HCT116 (cell line): ENCODE measurements around the gene HERPUD2. TPM values are rescaled to one million over a fixed set of nuclear protein-coding genes. Genes with fewer than 3 reads are reported as not detected.

ENCODE experiments used
- ATAC-seq: fragments of 200-7000 bp; cut with Tn5 transposase; 2 replicates; pipeline ENCODE4 v1.9.1; 2020; ENCODE audit warnings: mild to moderate bottlenecking, moderate library complexity
- BruUV-seq: library from RNA; stranded (reverse); fragments of 400-500 nt; replicated peaks from 2 replicates; lab custom pipeline; 2021; lab: Mats Ljungman, UMichigan
- CTCF ChIA-PET: fragments of 300-600 bp; sonication (Branson Sonifier 250); formaldehyde crosslinking; loops from one replicate; lab custom pipeline; 2021; ENCODE audit warnings: antibody characterized with exemption; lab: Charles Lee
- POLR2A ChIA-PET: fragments of 300-600, 350-600 bp; sonication (Branson Sonifier 250); formaldehyde crosslinking; loops from one replicate; lab custom pipeline; 2021; ENCODE audit warnings: antibody characterized with exemption; lab: Charles Lee
- RAD21 ChIA-PET, 2 experiments: fragments of 300-600 bp; sonication (Branson Sonifier 250); formaldehyde crosslinking; loops; one replicate each; lab custom pipeline; 2023; ENCODE audit warnings: low total read pairs in 2 of 2; ENCODE audit not compliant: uncharacterized antibody in 2 of 2, unreplicated experiment in 2 of 2, low non-redundant PET in 1 of 2; lab: Charles Lee
- DNase-seq: peaks from one replicate; pipeline ENCODE4 v3.0.0-alpha.2; 2010; ENCODE audit warnings: low read depth, low spot score
- H2AFZ ChIP-seq: fragments of 200-600 bp; shearing (Covaris generic), sonication (generic); 2 replicates; pipeline ENCODE4 v1.6.1; 2017; ENCODE audit warnings: low read depth, mixed run types, mixed read lengths, antibody characterized with exemption, low read length; ENCODE audit not compliant: poor library complexity, severe bottlenecking
- H3K27ac ChIP-seq: 2 replicates; pipeline ENCODE4 v1.5.1; 2012; ENCODE audit warnings: low read depth, low read length
- H3K27me3 ChIP-seq: fragments of 200-600 bp; sonication (generic); 2 replicates; pipeline ENCODE4 v1.6.1; 2016; ENCODE audit warnings: mixed run types, low read length, mixed read lengths; ENCODE audit not compliant: insufficient read depth
- H3K36me3 ChIP-seq, 2 experiments: fragments of 200-500 bp in 1 of 2; fragments of 200-600 bp in 1 of 2; sonication (Bioruptor generic) in 1 of 2; sonication (generic) in 1 of 2; 2 replicates each; pipeline versions ENCODE4 v1.5.1 to v1.6.1; 2014 to 2016; ENCODE audit warnings: low read length in 2 of 2, inconsistent platforms in 1 of 2, mixed read lengths in 1 of 2, mixed run types in 1 of 2; ENCODE audit not compliant: insufficient read depth in 2 of 2, control insufficient read depth in 1 of 2
- H3K4me1 ChIP-seq, 2 experiments: fragments of 200-600 bp in 1 of 2; sonication (generic) in 1 of 2; 2 replicates each; pipeline versions ENCODE4 v1.5.1 to v1.6.1; 2012 to 2017; ENCODE audit warnings: low read length in 2 of 2, inconsistent platforms in 1 of 2, mild to moderate bottlenecking in 1 of 2, mixed read lengths in 1 of 2, mixed run types in 1 of 2, moderate library complexity in 1 of 2; ENCODE audit not compliant: insufficient read depth in 2 of 2, control insufficient read depth in 1 of 2
- H3K4me2 ChIP-seq: fragments of 200-600 bp; sonication (generic); 2 replicates; pipeline ENCODE4 v1.6.1; 2017; ENCODE audit warnings: mixed run types, low read length, mixed read lengths
- H3K4me3 ChIP-seq, 2 experiments: fragments of 200-600 bp in 1 of 2; sonication (generic) in 1 of 2; replicated peaks in 1 of 2; 2 replicates each; pipeline ENCODE4 v1.5.1; 2011 to 2016; ENCODE audit warnings: low read length in 2 of 2, control low read depth in 1 of 2, low read depth in 1 of 2, mild to moderate bottlenecking in 1 of 2, mixed read lengths in 1 of 2, mixed run types in 1 of 2
- H3K79me2 ChIP-seq: fragments of 200-600 bp; sonication (generic); 2 replicates; pipeline ENCODE4 v1.6.1; 2017; ENCODE audit warnings: mild to moderate bottlenecking, mixed run types, low read length, moderate library complexity, mixed read lengths; ENCODE audit not compliant: insufficient read depth
- H3K9ac ChIP-seq: fragments of 200-600 bp; sonication (generic); 2 replicates; pipeline ENCODE4 v1.6.1; 2016; ENCODE audit warnings: low read length, mixed read lengths
- H3K9me2 ChIP-seq: fragments of 200-600 bp; sonication (generic), shearing (Covaris generic); 2 replicates; pipeline ENCODE4 v1.6.1; 2017; ENCODE audit warnings: mixed run types, mild to moderate bottlenecking, moderate library complexity; ENCODE audit not compliant: insufficient read depth
- H3K9me3 ChIP-seq, 2 experiments: fragments of 200-500 bp in 1 of 2; fragments of 200-600 bp in 1 of 2; sonication (Bioruptor generic) in 1 of 2; sonication (generic) in 1 of 2; 2 replicates each; pipeline ENCODE4 v1.6.1; 2014 to 2017; ENCODE audit warnings: low read length in 2 of 2, mixed read lengths in 2 of 2, inconsistent platforms in 1 of 2, low read depth in 1 of 2, mild to moderate bottlenecking in 1 of 2, mixed run types in 1 of 2, moderate library complexity in 1 of 2; ENCODE audit not compliant: control insufficient read depth in 1 of 2, insufficient read depth in 1 of 2
- H4K20me1 ChIP-seq: fragments of 200-600 bp; sonication (generic), shearing (Covaris generic); 2 replicates; pipeline ENCODE4 v1.6.1; 2017; ENCODE audit warnings: mixed run types, mild to moderate bottlenecking, moderate library complexity; ENCODE audit not compliant: insufficient read depth
- ATF3 ChIP-seq: IDR thresholded peaks from 2 replicates; pipeline ENCODE4 v1.6.1; 2012
- CBX3 ChIP-seq: IDR thresholded peaks from 2 replicates; pipeline ENCODE4 v1.6.1; 2012; ENCODE audit warnings: low read depth
- CTCF ChIP-seq, 3 experiments: fragments of 200-600 bp in 1 of 3; sonication (generic) in 1 of 3; IDR thresholded peaks in 2 of 3; conservative IDR thresholded peaks in 1 of 3; 2 replicates each; pipeline ENCODE4 v1.5.1; 2012 to 2017; ENCODE audit warnings: low read depth in 2 of 3, low read length in 2 of 3, antibody characterized with exemption in 1 of 3, borderline replicate concordance in 1 of 3, control low read depth in 1 of 3, mild to moderate bottlenecking in 1 of 3, mixed read lengths in 1 of 3, mixed run types in 1 of 3, moderate library complexity in 1 of 3; ENCODE audit not compliant: insufficient read depth in 1 of 3
- FOSL1 ChIP-seq: IDR thresholded peaks from 2 replicates; pipeline ENCODE4 v1.6.1; 2012; ENCODE audit warnings: low read depth
- POLR2A ChIP-seq: IDR thresholded peaks from 2 replicates; pipeline ENCODE4 v1.7.0; 2011; ENCODE audit warnings: borderline replicate concordance; ENCODE audit not compliant: insufficient read depth, insufficient read length; ENCODE audit errors: extremely low read depth
- POLR2AphosphoS5 ChIP-seq: IDR thresholded peaks from 2 replicates; pipeline ENCODE4 v1.6.1; 2011; ENCODE audit warnings: mild to moderate bottlenecking, low read depth, low read length, moderate library complexity
- RAD21 ChIP-seq: IDR thresholded peaks from 2 replicates; pipeline ENCODE4 v1.6.1; 2012; ENCODE audit warnings: low read depth, mild to moderate bottlenecking
- SP1 ChIP-seq: IDR thresholded peaks from 2 replicates; pipeline ENCODE4 v1.6.1; 2012; ENCODE audit warnings: low read depth
- YY1 ChIP-seq: IDR thresholded peaks from 2 replicates; pipeline ENCODE4 v1.6.1; 2011; ENCODE audit warnings: low read length, low read depth, moderate library complexity, mild to moderate bottlenecking; ENCODE audit not compliant: insufficient replicate concordance; ENCODE audit errors: extremely low read depth
- ZBTB33 ChIP-seq: IDR thresholded peaks from 2 replicates; pipeline ENCODE4 v1.6.1; 2011; ENCODE audit warnings: mild to moderate bottlenecking, low read length, moderate library complexity; ENCODE audit not compliant: insufficient replicate concordance; ENCODE audit errors: extremely low read depth
- intact Hi-C: fragments of 100-400 bp; cut with micrococcal nuclease; formaldehyde crosslinking; loops from 2 replicates; pipeline ENCODE4 v1.10.0; 2022
- total RNA-seq: library from RNA; stranded (reverse); gene quantifications from one replicate; pipeline ENCODE4 v1.2.1, GENCODE V29; 2021; ENCODE audit not compliant: unreplicated experiment

Gene HERPUD2
- total RNA-seq, 1 experiment from 2014 or later, result 20.5 TPM

- Histone ChIP-seq H3K9me2 (no peaks in the 10 kb centered on the region), H2AFZ (peak overlapping the region; percentile 82), H3K79me2 (no peaks in the 10 kb centered on the region), H4K20me1 (no peaks in the 10 kb centered on the region), H3K4me1 (peaks cover 5 to 17% of the 10 kb centered on the region in 2 experiments; a peak in 3 of 4 replicates), H3K27ac (no peak overlapping the region), H3K9me3 (no peaks in the 10 kb centered on the region), H3K4me3 (no peak overlapping the region), H3K9ac (no peak overlapping the region), H3K36me3 (no peaks in the 10 kb centered on the region), H3K27me3 (no peaks in the 10 kb centered on the region), H3K4me2 (peak overlapping the region; percentile 36; the same call in 1 of the 2 replicates)
- ATAC-seq (no peak), DNase-seq (no peak)
- TF ChIP-seq CTCF (IDR thresholded peaks at IDR 0.05 in 2 of 3, conservative IDR thresholded peaks at IDR 0.05 in 1 of 3; ENCODE audit: borderline replicate concordance in 1 of 3, insufficient read depth in 1 of 3, low read depth in 2 of 3, low read length in 2 of 3), result no peak
- no peak for TF ChIP-seq POLR2AphosphoS5
- intact Hi-C loops, result loop anchor here (5.0 kb wide), 1 partner anchor 265 kb away; no protein-coding TSS in a partner anchor
- POLR2A ChIA-PET, result no interaction called here
- no TSS peak for BruUV-seq
- RAD21 ChIA-PET, result no interaction called here
- CTCF ChIA-PET, result no interaction called here
Observed at GRCh38 chr7:35707422-35707821, 12.5 kb upstream of the HERPUD2 start.

GRCh38 chr7:35705932-35706461 is 11.1 kb upstream of the HERPUD2 start:
- no peak overlapping the region for H3K4me2 ChIP-seq

More at GRCh38 chr7:35705932-35706461, 11.1 kb upstream of the HERPUD2 start:
- Histone ChIP-seq H3K9me2 (no peaks in the 10 kb centered on the region), H3K27ac (no peak overlapping the region), H3K36me3 (no peaks in the 10 kb centered on the region), H3K4me1 (peaks cover 5 to 17% of the 10 kb centered on the region in 2 experiments; a peak in 3 of 4 replicates), H3K9me3 (no peaks in the 10 kb centered on the region), H3K79me2 (no peaks in the 10 kb centered on the region), H4K20me1 (no peaks in the 10 kb centered on the region), H2AFZ (peak overlapping the region; percentile 1), H3K4me3 (no peak overlapping the region), H3K9ac (no peak overlapping the region), H3K27me3 (no peaks in the 10 kb centered on the region)
- ATAC-seq, result no peak
- RAD21 ChIA-PET, result no interaction called here
- TF ChIP-seq POLR2AphosphoS5 (no peak), ZBTB33 (no peak), POLR2A (no peak), CBX3 (no peak), RAD21 (no peak), ATF3 (no peak), SP1 (no peak), YY1 (no peak), FOSL1 (no peak)
- no TSS peak for BruUV-seq
- POLR2A ChIA-PET, result no interaction called here
- no peak for DNase-seq
- intact Hi-C loops, result loop anchor here (5.0 kb wide), 1 partner anchor 266 kb away; no protein-coding TSS in a partner anchor
- CTCF ChIA-PET, result no interaction called here
